Caki2 (cell line): Measurements from ENCODE around the gene CLK4. TPM values are rescaled to one million over a fixed set of nuclear protein-coding genes. Genes with fewer than 3 reads are reported as not detected.

Experiments
- DNase-seq: peaks from one replicate; pipeline ENCODE4 v3.0.0-alpha.2; 2015; ENCODE audit warnings: low read depth
- in situ Hi-C: cut with HindIII; loops from 2 replicates; pipeline ENCODE4 v1.10.0; 2016; ENCODE audit warnings: low sequenced_read_pairs, low pct_unique_long_range_greater_than_20kb, mixed read lengths
- total RNA-seq: library from RNA; depleted of rRNA; stranded (reverse); fragments of >200 nt; shearing (Covaris generic); gene quantifications from 2 replicates; pipeline ENCODE4 v1.2.3, GENCODE V29; 2014; ENCODE audit warnings: low replicate concordance; rRNA removed

Gene CLK4
- total RNA-seq, 1 experiment from 2014 or later, result 9.8 TPM

DNA sequence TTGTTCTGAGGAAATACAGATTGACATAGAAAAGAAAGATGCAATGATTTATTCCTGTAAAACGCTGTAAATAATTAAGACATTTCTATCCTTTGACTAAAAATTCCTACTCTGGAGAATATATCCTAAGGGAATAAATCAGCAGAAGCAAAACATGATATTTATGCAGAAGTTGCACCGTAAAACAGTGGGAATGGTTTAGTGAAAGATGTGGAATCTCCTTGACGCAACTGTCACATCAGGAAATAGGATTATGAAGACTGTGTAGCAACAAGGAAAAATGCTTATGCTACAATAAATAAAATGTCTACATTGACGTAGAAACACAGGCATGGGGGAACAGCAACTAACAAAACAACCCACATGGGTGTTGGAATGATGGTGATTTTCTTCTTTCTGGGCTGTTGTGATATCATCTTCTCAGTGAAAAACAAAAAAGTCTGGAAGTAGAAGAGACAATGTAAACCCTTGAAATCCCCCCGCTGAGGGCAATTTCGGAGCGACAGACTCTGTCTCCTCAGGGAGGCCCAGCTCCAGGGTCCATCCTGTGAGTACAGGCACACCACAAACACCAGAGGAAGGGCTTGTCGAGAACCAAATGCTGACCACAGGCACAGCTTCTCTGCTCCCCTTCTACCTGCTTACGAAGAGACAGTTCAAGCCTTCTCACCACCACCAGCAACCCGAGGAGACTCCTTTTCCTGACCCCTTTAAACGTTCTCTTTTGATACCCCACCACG, 61.9 kb downstream of the CLK4 start:
- in situ Hi-C loops, result no loop called here
- DNase-seq, result no peak

- no peak for DNase-seq
Measured at GRCh38 chr5:178564397-178564796, 62.5 kb downstream of the CLK4 start.

DNA sequence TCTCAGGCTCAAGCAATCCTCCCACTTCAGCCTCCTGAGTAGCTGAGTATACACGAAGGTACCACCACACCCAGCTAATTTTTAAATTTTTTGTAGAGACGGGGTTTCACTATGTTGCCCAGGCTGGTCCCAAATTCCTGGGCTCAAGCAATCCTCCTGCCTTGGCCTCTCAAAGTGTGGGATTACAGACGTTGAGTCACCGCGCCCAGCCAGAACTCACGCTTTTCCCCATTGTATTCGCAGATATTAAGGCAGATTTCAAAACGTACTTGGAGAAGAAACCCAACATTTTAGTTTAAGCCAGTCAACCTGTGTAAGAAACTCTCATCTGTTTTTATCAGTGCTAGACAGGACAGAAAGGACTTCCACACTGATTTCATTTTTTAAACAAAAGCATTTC, 63.2 kb downstream of the CLK4 start:
- DNase-seq, result no peak
- in situ Hi-C loops, result no loop called here

More at GRCh38 chr5:178564397-178564796, 62.5 kb downstream of the CLK4 start:
- in situ Hi-C loops, result no loop called here

DNA sequence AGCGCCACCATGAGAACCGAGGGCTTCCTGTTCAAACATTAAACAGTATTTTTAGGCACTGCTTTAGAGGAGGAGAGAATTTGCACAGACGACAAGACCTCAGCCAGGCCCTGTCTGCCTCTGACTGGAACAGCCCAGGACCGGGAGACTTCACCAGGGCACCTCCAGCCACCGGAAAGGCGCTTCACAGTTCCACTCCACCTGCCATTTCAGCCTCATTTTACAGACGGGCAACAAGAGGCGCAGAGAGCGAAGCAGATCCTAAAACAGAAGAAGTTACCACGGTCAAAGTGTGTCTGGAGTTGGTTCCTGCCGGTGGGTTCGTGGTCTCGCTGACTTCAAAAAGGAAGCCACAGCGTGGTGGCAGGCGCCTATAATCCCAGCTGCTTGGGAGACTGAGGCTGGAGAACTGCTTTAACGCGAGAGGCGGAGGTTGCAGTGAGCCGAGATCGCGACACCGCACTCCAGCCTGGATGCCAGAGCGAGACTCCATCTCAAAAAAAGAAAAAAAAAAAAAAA, 65.0 kb downstream of the CLK4 start:
- no peak for DNase-seq
- in situ Hi-C loops, result no loop called here

GRCh38 chr5:178560911-178561310, 65.9 kb downstream of the CLK4 start:
- in situ Hi-C loops, result no loop called here
- no peak for DNase-seq

- no peak for DNase-seq
- in situ Hi-C loops, result no loop called here
Measured at GRCh38 chr5:178557416-178557815, 69.4 kb downstream of the CLK4 start.

- in situ Hi-C loops, result no loop called here
- DNase-seq, result no peak
Measured at GRCh38 chr5:178555771-178556211, 71.1 kb downstream of the CLK4 start.

DNA sequence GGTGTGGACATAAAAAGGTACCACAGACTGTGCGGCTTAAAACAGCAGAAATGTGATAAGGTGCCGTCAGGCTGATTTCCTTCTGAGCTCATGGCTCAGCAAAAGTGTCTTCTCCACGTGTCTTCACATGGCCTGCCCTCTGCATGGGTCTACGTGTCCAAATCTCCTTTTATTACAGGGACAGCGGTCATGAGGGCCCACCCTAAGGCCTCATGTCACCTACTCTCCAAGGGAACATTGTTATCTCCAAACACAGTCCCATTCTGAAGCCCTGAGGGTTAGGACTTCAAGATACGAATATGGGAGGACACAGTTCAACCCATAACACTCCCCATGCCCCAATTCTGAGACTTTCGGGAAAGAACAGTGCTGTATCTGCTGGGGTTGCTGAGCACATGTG, 71.8 kb downstream of the CLK4 start:
- DNase-seq, result no peak
- in situ Hi-C loops, result no loop called here

DNA sequence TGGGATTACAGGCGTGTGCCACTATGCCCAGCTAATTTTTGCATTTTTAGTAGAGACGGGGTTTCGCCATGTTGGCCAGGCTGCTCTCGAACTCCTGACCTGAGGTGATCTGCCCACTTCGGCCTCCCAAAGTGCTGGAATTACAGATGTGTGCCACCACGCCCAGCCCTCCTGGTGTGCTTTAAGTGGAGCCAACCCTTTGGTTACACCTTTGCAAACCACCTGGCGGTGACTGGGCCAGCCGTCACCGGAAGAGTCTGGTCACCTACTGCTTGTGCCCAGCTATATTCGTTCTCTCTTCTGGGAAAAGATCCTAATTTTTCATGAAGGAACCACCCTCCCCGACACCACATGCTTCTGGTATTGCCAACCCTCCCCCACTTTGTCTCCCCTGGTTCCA, 72.5 kb downstream of the CLK4 start:
- in situ Hi-C loops, result no loop called here
- no peak for DNase-seq

DNA sequence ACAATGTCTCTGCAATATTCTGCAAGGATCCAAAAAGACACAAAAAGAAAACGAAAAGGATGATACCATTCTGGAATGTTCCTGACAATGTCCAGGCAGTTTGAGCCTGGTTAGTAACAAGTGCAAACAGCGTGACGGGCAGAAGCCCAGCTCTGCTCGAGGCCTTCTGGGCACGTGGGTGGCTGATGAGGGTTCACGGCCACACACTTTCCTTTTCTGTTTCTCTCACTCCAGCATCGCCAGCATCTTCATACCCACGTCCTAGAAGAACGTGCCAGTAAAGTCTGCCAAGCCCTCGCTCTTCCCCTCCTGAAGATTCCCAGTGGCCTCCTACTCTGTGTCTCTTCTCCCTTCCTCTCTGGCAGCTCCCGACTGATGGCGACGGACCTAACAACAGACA, 73.3 kb downstream of the CLK4 start:
- in situ Hi-C loops, result no loop called here
- no peak for DNase-seq

Other genes starting within 250 kb of the CLK4 start
- 1.2 and 1.9 TPM in 2 replicates for gene COL23A1, start 36.7 kb downstream of the CLK4 start, total RNA-seq
- gene ZNF354A, start 103.6 kb upstream of the CLK4 start, total RNA-seq, result 6.1 and 8.4 TPM in 2 replicates
- 2.9 and 3.4 TPM in 2 replicates for gene ZNF354B, start 232.9 kb upstream of the CLK4 start, total RNA-seq